Measurements from ENCODE around the gene DUSP5.

Gene DUSP5

DNA sequence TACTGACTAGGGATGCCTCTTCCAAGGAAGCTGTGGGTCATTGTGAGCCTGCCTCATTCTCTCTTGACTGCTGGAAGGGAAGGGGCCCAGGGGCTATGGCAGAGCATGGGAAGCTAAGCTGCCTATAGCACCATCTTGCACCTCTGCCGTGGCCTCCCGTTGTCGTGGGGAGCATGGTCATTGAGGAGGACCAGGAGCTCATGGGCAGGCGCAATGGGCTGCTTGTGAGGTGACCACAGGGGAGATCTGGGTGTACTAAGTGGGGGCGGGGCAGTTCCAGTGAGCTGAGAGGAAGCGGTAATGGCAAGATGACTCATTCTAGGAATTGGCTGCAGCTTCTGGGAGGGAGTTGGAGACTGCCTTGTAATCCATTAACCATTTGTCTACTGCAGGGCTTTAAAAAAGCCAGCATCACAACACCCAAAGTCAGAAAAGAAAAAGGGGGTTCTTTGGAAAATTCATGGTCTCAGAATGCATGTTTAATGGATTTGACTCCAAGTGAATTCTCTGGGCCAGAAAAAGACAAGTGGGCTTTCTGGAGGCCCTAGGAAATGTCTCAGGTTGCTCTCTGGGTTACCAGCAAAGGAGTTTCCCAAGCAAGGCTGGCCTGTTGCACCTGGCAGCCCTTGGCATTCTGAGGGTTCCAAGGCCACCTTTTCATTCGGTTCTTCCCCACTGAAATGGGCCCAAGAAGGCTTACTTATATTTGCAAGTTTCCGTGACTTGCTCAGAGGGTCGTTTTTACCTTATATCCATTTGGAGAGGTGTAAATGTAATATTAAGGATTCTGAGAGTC lies 3.6 kb downstream of the DUSP5 start:
- no peak for DNase-seq

DNA sequence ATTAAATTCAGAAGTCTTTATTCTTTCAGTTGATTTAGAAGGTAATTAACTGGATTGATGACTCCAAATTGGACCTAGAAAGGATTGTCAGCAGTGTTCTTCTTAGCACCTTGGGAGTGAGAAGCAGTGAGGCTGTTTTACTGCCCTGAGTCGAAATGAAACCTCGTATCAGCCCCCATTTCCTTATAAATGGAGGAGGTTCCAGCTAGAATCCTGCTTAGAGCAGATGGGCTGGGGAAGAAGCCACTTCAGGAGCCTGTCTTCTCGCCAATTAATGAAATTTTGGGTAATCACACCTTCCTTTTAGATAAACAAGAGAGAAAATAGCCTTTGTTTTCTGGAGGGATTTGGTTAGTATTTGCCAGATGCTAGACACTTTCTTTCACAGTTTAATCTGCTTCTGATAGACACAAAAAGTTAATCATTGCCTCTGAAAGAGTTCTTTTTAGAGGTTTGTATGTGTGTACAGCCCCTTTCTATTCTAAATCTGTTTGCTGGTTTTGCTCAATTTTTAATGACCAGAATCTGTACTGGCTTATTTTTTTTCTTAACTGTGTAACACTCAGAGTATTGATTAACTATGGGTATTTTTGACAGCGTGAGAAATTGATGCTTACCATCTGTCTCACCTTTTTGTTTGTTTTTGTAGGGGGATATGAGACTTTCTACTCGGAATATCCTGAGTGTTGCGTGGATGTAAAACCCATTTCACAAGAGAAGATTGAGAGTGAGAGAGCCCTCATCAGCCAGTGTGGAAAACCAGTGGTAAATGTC lies 4.6 kb downstream of the DUSP5 start:
- no peak for DNase-seq

DNA sequence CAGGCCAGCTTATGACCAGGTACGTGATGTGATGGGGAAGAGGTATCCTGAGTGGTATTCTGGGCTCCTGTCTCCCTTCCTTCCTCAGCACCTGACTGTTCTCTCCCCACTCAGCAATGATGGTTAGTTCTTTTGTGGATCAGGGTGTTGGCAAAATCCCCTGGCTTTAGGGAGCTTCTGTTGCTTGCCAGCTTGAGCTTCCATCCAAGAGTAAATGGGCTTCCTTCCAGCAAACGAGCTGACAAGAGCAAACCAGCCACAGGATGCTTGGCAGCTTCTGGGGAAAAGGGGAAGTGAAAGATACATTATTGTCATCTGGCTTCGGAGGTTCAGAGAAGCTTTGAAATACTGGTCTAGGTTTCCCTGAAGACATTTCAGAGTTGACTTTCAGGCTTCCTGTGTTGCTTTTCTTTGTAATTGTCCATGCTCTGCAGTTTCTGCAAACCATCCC lies 5.2 kb downstream of the DUSP5 start:
- no peak for DNase-seq

DNA sequence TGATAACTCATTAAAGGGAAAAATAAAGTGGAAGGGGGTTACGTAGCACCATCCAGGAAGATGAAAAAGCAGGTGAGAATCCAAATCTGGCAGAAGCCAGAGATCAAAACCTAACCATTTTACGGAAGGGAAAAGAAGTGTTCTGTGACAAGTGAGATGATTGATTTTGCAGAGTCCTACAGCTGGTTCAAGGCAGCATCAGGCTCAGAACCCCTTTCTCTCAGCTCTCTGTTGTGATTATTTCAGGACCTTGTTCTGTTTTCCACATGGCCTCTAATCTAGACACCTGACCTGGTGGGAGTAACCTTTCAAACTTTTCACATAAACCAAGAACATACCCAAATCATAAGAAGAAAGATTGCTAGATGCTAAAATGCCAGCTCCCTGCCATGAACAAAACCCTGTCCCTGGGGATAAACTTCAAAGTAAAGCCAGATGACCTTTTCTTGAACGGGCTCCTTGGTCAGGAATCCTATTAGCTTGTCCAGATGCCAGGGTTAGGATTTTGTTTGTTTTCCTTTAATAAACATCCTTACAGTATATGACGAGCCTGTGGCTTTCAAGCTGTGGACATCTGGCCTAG lies 5.9 kb downstream of the DUSP5 start:
- DNase-seq: no peak

DNA sequence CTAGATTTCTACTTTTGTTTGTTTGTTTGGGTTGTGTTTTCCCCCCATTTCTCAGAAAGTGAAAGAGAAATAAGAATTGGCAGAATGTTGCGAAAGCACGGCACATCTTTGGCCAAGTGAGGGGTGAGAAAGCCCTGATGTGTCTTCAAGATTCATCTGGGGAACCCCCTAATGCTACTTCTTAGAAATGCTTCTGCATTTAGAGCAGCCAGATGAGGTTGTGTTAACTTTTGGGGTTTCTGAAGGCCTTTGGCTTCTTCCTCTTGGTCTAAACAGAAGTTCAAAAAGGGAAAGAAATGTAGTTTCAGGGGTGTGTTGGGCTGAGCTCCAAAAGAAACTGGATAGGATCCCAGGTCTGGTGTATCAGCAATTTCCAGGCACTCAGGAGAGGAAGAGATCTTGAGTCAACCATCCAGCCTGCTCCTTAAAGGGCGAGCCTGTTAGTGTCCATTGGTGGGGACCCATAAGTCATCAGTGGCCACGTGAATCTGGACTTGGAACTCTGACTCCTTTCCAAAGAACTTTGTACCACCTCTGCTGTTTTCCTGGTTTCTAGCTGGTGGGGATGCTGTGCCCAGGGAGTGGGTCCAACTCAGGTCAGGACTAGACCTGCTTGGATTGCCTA lies 6.5 kb downstream of the DUSP5 start:
- no peak for DNase-seq

DNA sequence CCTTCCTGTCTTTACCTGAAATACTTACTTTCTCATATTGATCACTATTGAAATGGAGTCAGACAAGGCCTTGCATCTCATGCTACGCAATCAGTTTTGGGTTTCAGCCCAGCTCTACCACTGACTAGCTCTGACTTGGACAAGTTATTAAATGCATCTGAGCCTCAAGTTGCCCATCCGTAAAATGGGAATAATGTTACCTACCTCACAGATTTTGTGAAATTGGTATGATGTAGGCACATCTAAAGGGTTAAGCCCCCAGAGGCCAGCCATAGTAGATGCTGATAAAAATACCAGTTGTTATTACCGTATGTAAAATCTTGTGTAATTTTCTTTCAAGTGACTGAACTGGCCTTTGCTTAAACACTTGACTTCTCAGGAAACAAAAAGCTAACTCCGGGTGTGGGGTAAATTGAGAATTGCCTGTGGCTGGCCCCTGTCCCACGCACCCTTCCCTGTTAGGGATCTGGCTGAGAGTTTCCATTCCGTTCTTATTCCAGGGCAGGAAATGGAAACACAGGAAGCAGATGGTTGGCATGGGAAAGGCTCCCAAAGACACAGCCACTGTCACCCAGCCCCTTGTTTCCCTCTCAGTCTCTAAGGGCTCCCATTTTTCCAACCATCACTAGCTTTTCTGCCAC lies 7.5 kb downstream of the DUSP5 start:
- no peak for DNase-seq

DNA sequence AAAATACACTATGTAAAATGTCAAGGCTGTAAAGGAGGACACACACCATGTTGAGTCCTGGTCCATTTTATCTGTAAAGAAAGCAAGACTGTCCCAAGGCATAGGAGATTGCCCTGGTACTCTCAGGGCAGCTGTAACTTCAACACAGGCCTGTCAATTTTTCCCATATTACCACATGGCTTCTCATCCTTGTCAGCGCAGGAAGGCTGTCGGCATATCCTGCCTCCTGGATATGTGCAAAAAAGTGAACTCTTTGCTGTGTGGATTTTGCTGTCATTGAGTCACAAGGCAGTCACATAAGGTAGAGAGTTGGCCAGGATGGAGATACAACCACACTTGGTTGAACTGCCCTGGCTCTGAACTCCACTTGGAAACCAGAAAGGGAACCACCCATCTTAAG lies 8.7 kb downstream of the DUSP5 start:
- DNase-seq: no peak

DNA sequence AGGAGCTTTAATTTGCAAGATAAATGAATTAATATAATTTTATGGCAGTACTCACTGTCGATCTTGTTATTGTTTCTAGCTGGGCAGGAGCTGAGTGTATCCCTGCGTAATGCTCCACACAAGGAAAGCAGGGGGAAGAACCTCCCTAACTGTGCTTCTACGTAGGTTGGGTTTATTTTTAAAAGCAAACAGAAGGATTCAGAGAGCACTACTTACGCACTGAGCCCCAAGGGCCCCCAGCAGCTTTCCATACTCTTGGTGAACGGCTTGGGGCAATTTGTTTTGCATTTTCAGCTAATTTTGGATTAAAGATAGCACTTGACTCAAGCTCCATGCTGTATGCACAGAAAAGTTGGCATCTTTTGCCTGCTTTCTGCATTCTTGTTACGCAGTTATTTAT lies 9.6 kb downstream of the DUSP5 start:
- no peak for DNase-seq

DNA sequence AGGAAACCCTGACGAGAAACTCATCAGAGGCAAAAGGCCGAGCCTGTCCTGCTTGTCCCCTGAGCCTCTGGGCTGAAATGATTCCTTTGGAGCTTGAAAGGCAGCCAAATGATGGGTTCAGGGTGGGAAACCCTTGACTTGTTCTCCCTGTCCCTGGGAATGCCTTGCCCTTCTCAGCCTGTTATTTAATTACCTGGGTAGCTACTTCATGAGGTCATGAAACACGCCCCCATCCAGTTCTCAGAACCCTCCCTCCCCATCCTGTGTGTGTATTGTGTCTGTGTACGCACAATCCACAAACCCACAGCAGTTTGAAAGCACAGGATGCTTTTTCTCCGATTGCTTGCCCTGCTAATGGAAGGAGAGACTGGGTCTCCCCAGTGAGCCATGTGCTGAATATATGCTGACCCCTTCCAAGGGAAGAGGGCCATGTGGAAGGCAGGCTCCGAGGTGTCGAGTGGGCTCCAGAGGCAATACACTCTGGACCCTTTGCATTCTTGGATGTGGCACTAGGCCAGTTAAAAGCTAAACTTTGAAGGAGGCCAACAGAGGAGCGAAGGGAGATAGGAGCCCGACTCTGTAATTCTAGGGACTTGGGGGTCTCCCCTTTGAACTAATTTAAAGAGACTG lies 10.6 kb downstream of the DUSP5 start:
- no peak for DNase-seq

DNA sequence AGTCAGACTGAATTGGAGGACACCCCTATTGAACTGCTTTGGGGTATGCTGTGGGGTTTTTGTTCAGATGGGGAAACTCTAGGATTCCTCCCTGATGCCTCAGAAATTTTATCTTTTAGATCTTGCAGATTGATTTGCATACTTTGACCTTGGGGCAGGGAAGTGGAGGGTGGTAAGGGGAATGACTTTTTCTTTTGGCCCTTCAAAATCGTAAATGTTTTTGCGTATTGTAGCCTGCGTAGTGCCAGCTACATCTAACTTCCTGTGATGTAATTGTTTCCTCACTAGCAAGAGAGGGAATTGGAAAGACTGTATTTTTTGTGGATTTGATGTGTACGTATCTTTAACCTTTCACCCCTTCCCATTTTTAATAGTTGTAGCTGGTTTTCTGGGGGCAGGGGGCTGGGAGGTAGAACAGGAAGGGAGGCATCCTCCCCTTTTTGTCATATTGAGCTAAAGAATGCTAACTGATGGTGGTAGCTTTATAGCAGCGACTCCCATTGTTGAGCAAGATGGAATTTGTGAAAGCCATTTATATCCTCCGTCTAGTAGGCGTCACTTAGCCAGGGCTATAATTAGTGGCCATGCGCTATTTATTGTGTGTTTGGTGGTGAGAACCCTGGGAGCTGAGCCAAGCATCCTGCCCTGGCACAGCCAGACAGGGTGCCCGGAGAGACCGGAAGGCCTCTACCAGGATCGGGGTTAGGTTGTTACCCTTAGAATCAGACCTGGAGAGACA lies 11.3 kb downstream of the DUSP5 start:
- no peak for DNase-seq

DNA sequence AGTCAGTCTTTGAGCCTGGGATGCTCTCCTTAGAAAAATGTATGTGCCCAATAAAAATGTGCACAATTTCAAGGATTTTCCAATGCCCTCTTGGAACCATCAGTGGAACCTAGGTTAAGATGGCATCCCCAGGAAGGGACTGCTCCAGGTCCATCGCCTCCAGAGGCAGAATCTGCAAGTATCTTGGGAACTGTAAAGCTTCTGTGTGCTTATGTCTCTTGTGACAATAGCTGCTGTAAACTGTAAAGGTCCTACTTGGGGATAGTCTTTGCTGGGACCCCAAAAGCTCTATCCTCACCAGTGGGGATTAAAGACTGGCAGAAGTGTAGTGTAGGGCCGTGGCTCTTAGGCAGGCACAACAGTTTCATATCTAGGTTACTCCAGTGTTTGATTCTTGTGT lies 11.9 kb downstream of the DUSP5 start:
- no peak for DNase-seq

DNA sequence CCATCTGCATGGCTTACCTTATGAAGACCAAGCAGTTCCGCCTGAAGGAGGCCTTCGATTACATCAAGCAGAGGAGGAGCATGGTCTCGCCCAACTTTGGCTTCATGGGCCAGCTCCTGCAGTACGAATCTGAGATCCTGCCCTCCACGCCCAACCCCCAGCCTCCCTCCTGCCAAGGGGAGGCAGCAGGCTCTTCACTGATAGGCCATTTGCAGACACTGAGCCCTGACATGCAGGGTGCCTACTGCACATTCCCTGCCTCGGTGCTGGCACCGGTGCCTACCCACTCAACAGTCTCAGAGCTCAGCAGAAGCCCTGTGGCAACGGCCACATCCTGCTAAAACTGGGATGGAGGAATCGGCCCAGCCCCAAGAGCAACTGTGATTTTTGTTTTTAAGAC lies 12.4 kb downstream of the DUSP5 start:
- no peak for DNase-seq

DNA sequence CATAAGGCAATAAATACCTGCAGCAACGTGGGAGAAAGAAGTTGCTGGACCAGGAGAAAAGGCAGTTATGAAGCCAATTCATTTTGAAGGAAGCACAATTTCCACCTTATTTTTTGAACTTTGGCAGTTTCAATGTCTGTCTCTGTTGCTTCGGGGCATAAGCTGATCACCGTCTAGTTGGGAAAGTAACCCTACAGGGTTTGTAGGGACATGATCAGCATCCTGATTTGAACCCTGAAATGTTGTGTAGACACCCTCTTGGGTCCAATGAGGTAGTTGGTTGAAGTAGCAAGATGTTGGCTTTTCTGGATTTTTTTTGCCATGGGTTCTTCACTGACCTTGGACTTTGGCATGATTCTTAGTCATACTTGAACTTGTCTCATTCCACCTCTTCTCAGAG lies 13.0 kb downstream of the DUSP5 start:
- DNase-seq: no peak

DNA sequence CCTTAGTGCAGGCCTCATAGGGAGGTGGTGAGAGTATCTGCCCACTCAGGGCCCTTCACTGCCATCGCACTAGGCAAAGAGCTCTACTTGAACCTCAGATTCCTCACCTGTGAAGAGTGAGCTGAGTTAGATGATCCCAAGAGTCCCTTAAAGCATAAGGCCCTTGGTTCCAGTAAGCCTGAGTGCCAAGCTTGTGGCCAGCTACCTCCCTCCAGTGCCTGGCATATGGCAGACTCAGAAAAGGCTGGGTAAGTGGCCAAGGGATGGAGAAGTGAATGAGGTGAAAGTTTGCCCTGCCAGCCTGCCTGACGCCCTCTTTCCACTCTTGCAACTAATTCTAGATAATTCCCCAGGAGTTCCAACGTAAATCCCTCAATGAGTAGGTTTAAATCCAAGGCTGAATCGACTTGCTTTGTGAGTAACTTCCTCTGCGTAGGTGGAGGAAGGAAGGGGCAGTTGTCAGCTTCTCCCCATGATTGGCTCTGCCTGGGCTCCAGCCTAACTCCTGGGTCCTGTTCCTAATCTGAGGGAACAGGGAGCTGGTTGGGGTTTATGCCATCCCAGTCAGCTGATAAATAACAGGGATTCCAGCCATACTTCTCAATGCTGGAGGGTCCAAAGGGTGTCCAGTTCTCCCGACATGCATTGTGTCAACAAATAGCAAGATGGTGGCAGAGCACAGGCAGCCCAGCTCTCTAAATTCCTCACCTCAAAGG lies 14.2 kb downstream of the DUSP5 start:
- no peak for DNase-seq

DNA sequence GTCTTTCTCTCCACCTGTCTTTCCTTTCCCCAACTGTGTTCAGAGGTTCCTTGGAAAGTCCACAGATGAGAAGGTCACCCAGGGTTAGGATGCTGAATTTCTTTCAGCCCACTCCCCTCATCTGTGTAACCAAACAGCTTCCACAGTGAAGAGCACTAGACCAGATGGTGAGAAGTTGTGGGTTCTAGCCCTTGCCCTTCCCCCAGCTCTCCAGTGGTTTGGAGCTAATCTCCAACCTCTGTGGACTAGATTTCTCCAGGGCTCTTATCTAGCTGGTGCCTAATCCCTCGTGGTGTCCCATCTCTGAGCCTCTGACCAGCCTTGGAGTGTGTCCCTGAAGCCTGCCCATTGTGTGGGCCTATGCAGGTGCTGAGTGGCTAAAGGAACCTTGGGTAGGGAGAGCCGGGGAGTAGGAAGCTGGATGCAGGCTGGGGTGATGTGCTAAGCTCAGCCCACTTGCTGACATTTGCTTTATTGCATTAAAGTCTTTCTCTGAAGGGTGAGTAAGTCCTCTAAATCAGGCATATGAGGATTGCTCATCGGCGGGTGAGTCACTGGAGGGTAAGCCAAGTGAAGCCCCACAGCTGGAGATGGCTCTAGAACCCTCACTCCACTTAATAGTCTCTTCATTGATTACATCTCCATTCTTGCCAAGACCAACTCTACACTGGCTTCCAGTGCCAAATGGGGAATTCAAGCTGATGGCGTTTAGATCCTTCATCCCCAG lies 14.9 kb downstream of the DUSP5 start:
- DNase-seq: no peak

DNA sequence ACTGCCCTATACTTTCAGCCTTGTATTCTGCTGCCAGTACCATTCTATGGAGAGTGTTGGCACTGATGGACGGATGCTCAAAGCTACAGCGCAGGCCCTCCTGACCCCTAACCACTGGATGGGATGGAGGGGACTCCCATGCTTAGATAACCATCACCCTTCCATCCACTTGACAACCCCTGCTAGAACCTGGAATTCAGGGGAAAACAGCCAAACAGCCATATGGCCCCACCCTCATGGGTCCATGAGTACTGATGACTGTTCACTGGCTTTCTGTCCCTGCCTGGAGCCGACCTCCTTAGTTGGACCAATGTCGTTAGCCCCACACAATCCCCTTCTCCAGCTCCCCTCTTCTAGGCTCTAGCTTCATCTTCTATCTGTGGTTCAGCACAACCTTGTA lies 16.2 kb downstream of the DUSP5 start:
- no peak for DNase-seq

DNA sequence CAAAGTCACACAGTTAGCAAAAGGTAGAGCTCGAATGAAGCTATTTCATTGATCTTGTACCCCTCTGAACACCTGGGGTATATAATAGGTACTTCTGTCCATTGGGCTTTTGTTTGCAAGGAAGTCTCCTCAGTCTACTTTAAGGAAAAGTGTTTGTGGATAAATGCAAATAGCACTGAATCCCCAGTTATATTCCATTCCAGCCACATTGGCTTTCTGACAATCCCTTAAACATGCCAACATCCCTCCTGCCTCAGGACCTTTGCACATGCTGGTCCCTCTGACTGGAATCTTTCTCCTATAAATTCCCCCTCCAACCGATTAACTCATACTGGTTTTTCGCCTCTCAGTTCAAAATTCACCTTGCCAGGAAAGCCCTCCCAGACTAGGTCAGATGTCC lies 17.1 kb downstream of the DUSP5 start:
- no peak for DNase-seq

DNA sequence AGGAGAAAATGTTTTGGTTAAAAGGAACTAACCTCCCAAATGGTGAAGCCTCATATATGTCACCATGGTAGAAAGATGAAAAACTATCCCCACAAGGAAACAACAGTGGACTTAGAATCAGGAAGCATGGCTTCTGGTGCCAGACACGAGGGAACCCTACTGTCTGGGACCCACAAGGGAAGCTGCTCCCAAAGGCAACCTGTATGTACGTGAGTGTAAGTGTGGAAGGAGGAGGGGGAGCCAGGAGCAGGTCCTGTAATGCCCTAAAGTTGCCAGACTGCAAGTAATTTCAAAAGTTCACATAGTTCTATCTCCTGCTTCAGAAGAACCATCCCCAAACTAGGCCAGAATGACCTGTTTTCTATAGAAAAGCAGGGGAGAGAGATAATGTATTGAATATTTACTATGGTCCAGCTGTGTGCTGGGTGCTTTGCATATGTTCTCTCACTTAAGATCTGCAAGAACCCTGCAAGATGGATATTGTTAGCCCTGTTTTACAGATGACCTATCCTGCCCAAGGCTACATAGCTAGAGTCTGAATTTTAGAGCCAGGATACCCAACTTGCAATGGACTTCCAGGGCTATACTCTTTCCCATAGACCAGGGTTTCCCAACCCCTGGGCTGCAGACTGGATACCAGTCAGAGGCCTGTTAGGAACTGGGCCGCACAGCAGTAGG lies 19.2 kb downstream of the DUSP5 start:
- no peak for DNase-seq

DNA sequence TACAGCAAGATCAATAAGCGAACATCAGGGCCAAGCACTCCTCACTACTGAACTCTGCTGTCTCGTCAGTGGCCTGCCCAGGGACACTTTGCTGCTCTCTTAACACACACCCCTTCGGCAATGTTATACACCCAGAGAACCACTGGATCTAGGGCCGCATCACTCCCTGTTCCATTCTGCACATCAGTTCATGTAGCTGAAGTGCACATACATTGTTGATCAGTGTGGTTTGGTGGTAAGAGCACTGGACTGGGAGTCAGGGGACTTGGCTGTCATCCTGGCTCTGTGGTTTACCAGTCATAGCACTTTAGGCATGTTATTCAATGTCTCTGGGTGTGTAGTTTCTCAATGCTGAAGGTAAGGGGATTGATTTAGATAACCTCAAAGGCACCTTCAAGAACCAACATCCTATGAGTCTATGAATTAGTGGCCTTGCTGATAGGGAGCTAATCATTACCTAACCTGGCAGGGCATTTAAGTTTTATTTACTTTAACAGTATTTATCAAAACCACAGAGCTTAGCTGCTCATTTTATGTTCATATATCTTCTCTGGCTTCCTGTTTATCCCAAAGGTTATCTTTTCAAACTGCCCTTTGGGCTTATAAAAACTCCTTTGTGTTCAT lies 24.8 kb downstream of the DUSP5 start:
- no peak for DNase-seq

Data from NCI-H1436 treated with DMSO at 0.1 percent for 48 hours (cell line).